Neuronal stem cell (in vitro differentiated cells): ENCODE results near the gene DOLPP1.
A peak's percentile ranks its signal among the peaks of the same experiment; 100 is the strongest.

ENCODE experiments used
- DNase-seq: peaks from one replicate; pipeline ENCODE4 v3.0.0-alpha.2; 2013; ENCODE audit warnings: low spot score
- H2AFZ ChIP-seq: one replicate; pipeline ENCODE4 v1.6.1; 2013; ENCODE audit warnings: mild to moderate bottlenecking, low read length, inconsistent platforms
- H2AK5ac ChIP-seq: 2 replicates; pipeline ENCODE4 v1.6.1; 2013; ENCODE audit warnings: low read depth, mild to moderate bottlenecking, inconsistent platforms, low read length, moderate library complexity, mixed read lengths
- H2BK120ac ChIP-seq: 2 replicates; pipeline ENCODE4 v1.6.1; 2013; ENCODE audit warnings: low read depth, mild to moderate bottlenecking, inconsistent platforms, low read length, moderate library complexity, mixed read lengths
- H2BK12ac ChIP-seq: one replicate; pipeline ENCODE4 v1.6.1; 2013; ENCODE audit warnings: low read length, inconsistent platforms
- H2BK15ac ChIP-seq: 2 replicates; pipeline ENCODE4 v1.6.1; 2013; ENCODE audit warnings: mild to moderate bottlenecking, low read length, inconsistent platforms, mixed read lengths
- H2BK5ac ChIP-seq: one replicate; pipeline ENCODE4 v1.6.1; 2013; ENCODE audit warnings: inconsistent platforms, mild to moderate bottlenecking, low read length, moderate library complexity
- H3K14ac ChIP-seq: one replicate; pipeline ENCODE4 v1.6.1; 2013; ENCODE audit warnings: low read length, inconsistent platforms
- H3K18ac ChIP-seq: 2 replicates; pipeline ENCODE4 v1.6.1; 2013; ENCODE audit warnings: low read length, inconsistent platforms
- H3K23ac ChIP-seq: 2 replicates; pipeline ENCODE4 v1.6.1; 2013; ENCODE audit warnings: low read depth, mild to moderate bottlenecking, mixed read lengths, low read length, inconsistent platforms; ENCODE audit not compliant: poor library complexity
- H3K27ac ChIP-seq: replicated peaks from 3 replicates; pipeline ENCODE4 v1.5.1; 2013; ENCODE audit warnings: low read length, inconsistent platforms
- H3K27me3 ChIP-seq, 3 experiments: 2 replicates each; pipeline ENCODE4 v1.6.1; 2013; ENCODE audit warnings: low read length in 3 of 3, mild to moderate bottlenecking in 2 of 3, inconsistent platforms in 1 of 3, low read depth in 1 of 3, mixed read lengths in 1 of 3, moderate library complexity in 1 of 3; ENCODE audit not compliant: control insufficient read depth in 3 of 3, insufficient read depth in 3 of 3
- H3K36me3 ChIP-seq, 2 donors: replicated peaks in 1 of 2; 2 replicates each; pipeline ENCODE4 v1.6.1; 2013; ENCODE audit warnings: low read length in 2 of 2; ENCODE audit not compliant: control insufficient read depth in 2 of 2, insufficient read depth in 2 of 2
- H3K4ac ChIP-seq: 2 replicates; pipeline ENCODE4 v1.6.1; 2013; ENCODE audit warnings: inconsistent platforms, mild to moderate bottlenecking, low read length, moderate library complexity
- H3K4me1 ChIP-seq, 2 donors: 1 replicate in 1 of 2; 2 replicates in 1 of 2; pipeline ENCODE4 v1.6.1; 2013; ENCODE audit warnings: low read length in 2 of 2, low read depth in 1 of 2; ENCODE audit not compliant: control insufficient read depth in 2 of 2, insufficient read depth in 1 of 2
- H3K4me2 ChIP-seq: one replicate; pipeline ENCODE4 v1.6.1; 2013; ENCODE audit warnings: mild to moderate bottlenecking, low read length, inconsistent platforms; ENCODE audit not compliant: insufficient read depth, poor library complexity, severe bottlenecking
- H3K4me3 ChIP-seq, 2 donors: 2 replicates each; pipeline ENCODE4 v1.5.1; 2013; ENCODE audit warnings: low read length in 2 of 2, mild to moderate bottlenecking in 2 of 2, inconsistent platforms in 1 of 2, moderate library complexity in 1 of 2
- H3K79me1 ChIP-seq: one replicate; pipeline ENCODE4 v1.6.1; 2013; ENCODE audit warnings: low read depth, mild to moderate bottlenecking, inconsistent platforms, low read length, moderate library complexity
- H3K9ac ChIP-seq: one replicate; pipeline ENCODE4 v1.6.1; 2013; ENCODE audit warnings: mild to moderate bottlenecking, low read depth, low read length, inconsistent platforms; ENCODE audit not compliant: poor library complexity
- H3K9me3 ChIP-seq, 2 donors: replicated peaks in 1 of 2; 2 replicates each; pipeline versions ENCODE3 to v1.6.1; 2013; ENCODE audit warnings: low read length in 2 of 2, mild to moderate bottlenecking in 2 of 2, inconsistent platforms in 1 of 2, low read depth in 1 of 2, mixed read lengths in 1 of 2, moderate library complexity in 1 of 2; ENCODE audit not compliant: control insufficient read depth in 2 of 2, insufficient read depth in 1 of 2
- H4K8ac ChIP-seq: one replicate; pipeline ENCODE4 v1.6.1; 2013; ENCODE audit warnings: low read depth, mild to moderate bottlenecking, inconsistent platforms, low read length, moderate library complexity
- H4K91ac ChIP-seq: one replicate; pipeline ENCODE4 v1.6.1; 2013; ENCODE audit warnings: low read length, low read depth, mild to moderate bottlenecking, inconsistent platforms; ENCODE audit not compliant: poor library complexity
- WGBS, 2 donors: extraction: QIAGEN DNeasy Blood & Tissue Kit; methylation state at CpG; one replicate each; pipeline ENCODE4 v1.1.7; 2013; ENCODE audit warnings: missing lambda C conversion rate in 2 of 2, mixed read lengths in 1 of 2; ENCODE audit not compliant: insufficient read length in 2 of 2, insufficient replicate concordance in 1 of 2; ENCODE audit errors: extremely low coverage in 2 of 2; 5-methylcytosine and 5-hydroxymethylcytosine counted together

DOLPP1 gene

DNA sequence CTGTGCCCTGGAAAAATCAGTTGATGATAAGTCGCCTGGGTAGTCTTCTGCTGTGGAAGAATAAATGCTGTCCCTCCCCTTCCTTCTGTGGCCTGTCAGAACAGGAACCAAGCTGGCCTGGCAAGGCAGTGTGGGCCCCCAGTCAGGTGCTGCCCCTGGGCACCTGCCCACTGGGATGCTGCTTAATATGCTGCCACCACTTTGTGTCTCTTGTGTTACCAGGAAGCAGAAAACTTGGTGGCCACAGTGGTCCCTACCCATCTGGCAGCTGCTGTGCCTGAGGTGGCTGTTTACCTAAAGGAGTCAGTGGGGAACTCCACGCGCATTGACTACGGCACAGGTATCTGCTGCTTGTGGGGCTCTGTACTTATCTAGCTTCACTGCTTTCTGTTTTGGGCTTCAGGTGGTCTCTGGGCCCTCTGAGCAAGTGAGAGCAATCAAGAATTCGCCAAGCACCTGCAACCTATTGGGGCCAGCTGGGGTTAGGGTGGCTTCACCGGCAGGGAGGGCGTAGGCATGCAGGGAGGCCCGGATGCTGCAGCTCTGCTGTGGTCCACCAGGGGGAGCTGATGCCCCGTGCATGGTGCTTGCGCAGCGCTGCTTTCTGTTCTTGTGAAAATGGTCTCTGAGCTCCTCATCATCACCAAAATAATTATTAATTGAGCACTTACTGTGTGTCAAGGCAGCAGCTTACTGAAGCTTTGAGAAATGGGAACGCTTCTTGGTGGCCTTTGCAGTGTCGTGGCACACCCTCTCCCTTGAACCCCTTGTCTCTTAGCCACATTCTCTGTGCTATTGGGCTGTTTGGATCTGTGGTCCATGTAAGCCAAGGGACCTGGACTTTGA, 50.6 kb downstream of the DOLPP1 start:
- Histone ChIP-seq H2AFZ (no peak overlapping the region), H2BK12ac (no peak overlapping the region), H3K36me3 (peaks cover 28 to 80% of the 10 kb centered on the region in 2 donors), H4K91ac (no peak overlapping the region), H3K18ac (no peak overlapping the region), H3K4me3 (no peak overlapping the region), H3K27ac (peak overlapping the region; percentile 16), H3K4me1 (peaks cover 10 to 14% of the 10 kb centered on the region in 2 donors), H2BK5ac (peak overlapping the region; percentile 22), H3K27me3 (no peaks in the 10 kb centered on the region), H3K79me1 (no peaks in the 10 kb centered on the region), H2BK120ac (no peak overlapping the region), H3K23ac (peak overlapping the region; percentile 37), H3K4ac (no peak overlapping the region), H3K4me2 (no peak overlapping the region), H4K8ac (no peak overlapping the region), H2AK5ac (peak overlapping the region; percentile 63), H3K9ac (no peak overlapping the region), H3K9me3 (no peaks in the 10 kb centered on the region), H3K14ac (no peak overlapping the region), H2BK15ac (no peak overlapping the region)
- no CpG with 5 or more reads among the region's 13 CpGs for WGBS, 2 donors
- DNase-seq = no peak

DNA sequence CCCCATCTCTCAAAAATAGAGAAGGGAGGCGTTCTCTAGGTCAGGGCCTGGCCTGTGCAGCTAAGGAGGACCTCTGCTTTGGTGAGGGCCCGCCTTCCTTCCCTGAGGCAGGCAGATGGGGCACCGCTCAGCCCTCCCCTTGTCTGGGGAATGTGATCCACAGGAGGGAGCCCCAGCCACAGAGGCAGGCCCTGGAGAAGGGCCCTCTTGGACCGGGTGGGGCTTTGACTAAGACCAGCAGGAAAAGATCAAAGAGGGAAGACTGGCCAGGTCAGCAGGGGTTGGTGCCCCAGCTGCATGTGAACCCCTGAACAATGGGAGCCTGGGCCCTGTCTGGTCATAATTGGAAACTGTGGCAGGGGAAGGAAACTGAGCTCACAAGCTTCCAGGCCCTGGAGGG, 52.2 kb downstream of the DOLPP1 start:
- WGBS, 2 donors = no CpG with 5 or more reads among the region's 4 CpGs

DNA sequence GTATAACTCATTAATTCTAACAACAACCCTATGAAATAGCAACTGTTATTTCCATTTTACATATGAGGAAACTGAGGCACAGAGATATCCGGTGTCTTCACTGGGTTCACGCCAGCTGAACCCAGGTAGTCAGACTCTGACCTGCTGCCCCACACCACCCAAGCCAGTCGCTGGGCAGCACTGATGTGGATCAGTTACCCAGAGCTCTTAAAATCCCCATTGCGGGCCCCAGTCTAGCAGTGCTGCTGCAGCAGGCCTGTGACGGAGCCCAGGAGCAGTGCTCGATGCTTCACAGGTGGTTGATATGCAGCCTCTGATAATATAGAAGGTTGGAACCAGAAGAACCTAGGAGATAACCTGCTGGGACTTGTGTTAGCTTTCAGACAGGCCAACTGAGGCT, 54.6 kb downstream of the DOLPP1 start:
- no peak overlapping the region for H3K23ac ChIP-seq
- H2BK15ac ChIP-seq = no peak overlapping the region
- peaks cover 27 to 72% of the 10 kb centered on the region in 2 donors for H3K36me3 ChIP-seq
- H3K4ac ChIP-seq = no peak overlapping the region
- no peak overlapping the region for H4K91ac ChIP-seq
- peaks cover 8 to 20% of the 10 kb centered on the region in 2 donors for H3K4me1 ChIP-seq
- H2AK5ac ChIP-seq = no peak overlapping the region
- WGBS, 2 donors = no CpG with 5 or more reads among the region's 6 CpGs
- H3K27ac ChIP-seq = no peak overlapping the region
- no peak overlapping the region for H2AFZ ChIP-seq
- H3K14ac ChIP-seq = no peak overlapping the region
- H2BK120ac ChIP-seq = no peak overlapping the region
- DNase-seq = no peak
- no peaks in the 10 kb centered on the region for H3K27me3 ChIP-seq
- no peak overlapping the region for H3K4me2 ChIP-seq
- no peak overlapping the region for H3K18ac ChIP-seq
- H4K8ac ChIP-seq = no peak overlapping the region
- no peaks in the 10 kb centered on the region for H3K79me1 ChIP-seq
- H2BK5ac ChIP-seq = no peak overlapping the region
- no peak overlapping the region for H3K9ac ChIP-seq
- no peak overlapping the region for H2BK12ac ChIP-seq
- H3K9me3 ChIP-seq = no peaks in the 10 kb centered on the region
- H3K4me3 ChIP-seq = no peak overlapping the region

More for the DNA sequence above, 52.2 kb downstream of the DOLPP1 start:
- Histone ChIP-seq H3K4me3 (no peak overlapping the region), H3K9me3 (no peaks in the 10 kb centered on the region), H3K23ac (no peak overlapping the region), H4K8ac (no peak overlapping the region), H3K18ac (no peak overlapping the region), H2AK5ac (no peak overlapping the region), H3K4me1 (peaks cover 0 to 4% of the 10 kb centered on the region in 2 donors), H2BK120ac (no peak overlapping the region), H3K9ac (no peak overlapping the region), H2BK12ac (no peak overlapping the region), H3K14ac (no peak overlapping the region), H2BK5ac (no peak overlapping the region), H3K4ac (no peak overlapping the region), H2AFZ (no peak overlapping the region), H2BK15ac (no peak overlapping the region), H3K79me1 (no peaks in the 10 kb centered on the region), H3K36me3 (peaks cover 32 to 86% of the 10 kb centered on the region in 2 donors), H3K27ac (no peak overlapping the region), H3K27me3 (no peaks in the 10 kb centered on the region), H4K91ac (no peak overlapping the region), H3K4me2 (no peak overlapping the region)
- DNase-seq = no peak

DNA sequence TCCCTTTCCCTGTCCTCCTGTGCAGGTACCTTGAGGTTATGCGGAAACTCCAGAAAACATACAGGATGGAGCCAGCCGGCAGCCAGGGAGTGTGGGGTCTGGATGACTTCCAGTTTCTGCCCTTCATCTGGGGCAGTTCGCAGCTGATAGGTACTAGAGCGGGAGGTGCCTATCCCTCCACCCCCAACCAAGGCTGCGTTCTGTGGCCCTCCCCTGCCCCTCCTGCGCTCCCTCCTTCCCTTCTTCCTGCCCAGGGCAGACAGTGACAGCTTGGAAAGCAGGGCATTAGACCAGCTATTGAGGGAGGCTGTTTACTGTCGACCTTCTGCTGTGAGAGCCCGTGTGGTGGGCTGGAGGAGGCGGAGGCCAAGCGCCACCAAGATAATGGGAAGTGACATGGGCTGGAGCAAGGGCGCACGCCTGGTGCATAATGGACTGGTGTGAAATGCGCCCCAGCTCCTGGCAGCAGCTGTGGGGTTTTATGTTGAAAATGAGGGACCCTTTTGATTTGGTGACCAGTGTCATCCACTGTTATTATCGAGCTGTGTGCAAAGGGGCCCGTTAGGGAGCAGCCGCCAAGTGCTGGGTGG, 55.6 kb downstream of the DOLPP1 start:
- no CpG with 5 or more reads among the region's 16 CpGs for WGBS, 2 donors
- Histone ChIP-seq H2BK15ac (no peak overlapping the region), H2BK12ac (no peak overlapping the region), H4K91ac (no peak overlapping the region), H3K27me3 (no peaks in the 10 kb centered on the region), H3K14ac (no peak overlapping the region), H3K4me2 (no peak overlapping the region), H2AFZ (no peak overlapping the region), H3K9me3 (no peaks in the 10 kb centered on the region), H2BK5ac (no peak overlapping the region), H3K4ac (no peak overlapping the region), H3K27ac (no peak overlapping the region), H3K18ac (no peak overlapping the region), H3K36me3 (peaks cover 21 to 62% of the 10 kb centered on the region in 2 donors), H2BK120ac (no peak overlapping the region), H2AK5ac (no peak overlapping the region), H4K8ac (no peak overlapping the region), H3K4me3 (no peak overlapping the region), H3K23ac (no peak overlapping the region), H3K79me1 (no peaks in the 10 kb centered on the region), H3K9ac (peak overlapping the region; percentile 45), H3K4me1 (peaks cover 18 to 28% of the 10 kb centered on the region in 2 donors)
- DNase-seq = no peak
